ENCODE data around the gene LMO7. TPM values are rescaled to one million over a fixed set of nuclear protein-coding genes. Genes with fewer than 3 reads are reported as not detected.

The LMO7 gene
- total and polyA plus RNA-seq, 8 donors = 14.7 to 50.4 (median 29.1) TPM

DNA sequence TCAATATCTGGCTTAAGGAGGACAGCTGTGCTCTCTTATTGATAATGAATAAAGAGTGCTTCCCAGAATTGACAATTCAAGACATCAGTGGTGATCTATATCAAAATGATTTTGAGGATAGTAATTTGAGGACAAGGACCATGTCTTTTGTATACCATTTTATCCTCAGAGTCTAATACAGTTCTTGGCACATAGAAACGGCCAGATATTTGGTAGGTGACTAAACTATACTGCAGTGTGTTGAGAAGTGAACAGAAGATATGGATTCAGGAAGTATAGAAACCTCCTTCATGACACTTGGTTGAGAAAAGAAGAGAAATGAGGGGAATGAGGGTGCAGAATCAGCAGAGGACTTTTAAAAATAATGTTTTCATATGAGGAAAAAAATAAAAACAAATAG lies 16.1 kb upstream of the LMO7 start:
- ATAC-seq (no peak), FAIRE-seq (no peak)

DNA sequence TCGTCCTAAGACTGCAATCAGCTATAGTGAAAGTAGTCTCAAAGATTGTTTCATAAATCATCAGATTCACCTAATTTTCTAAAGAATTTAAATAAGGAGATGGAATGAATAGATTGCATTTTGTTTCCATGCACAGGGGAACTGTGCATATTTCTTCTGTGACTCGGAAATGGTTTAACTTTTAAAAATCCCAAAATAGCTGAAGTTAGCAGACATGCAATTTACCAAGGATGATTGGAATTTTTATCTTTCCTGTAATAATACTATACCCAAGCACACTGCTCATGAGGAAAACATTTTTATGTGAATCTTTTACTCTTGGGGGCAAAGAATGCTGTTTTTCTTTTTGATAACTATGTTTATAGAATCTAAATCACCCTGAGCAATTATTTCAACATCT lies 15.0 kb upstream of the LMO7 start:
- H3K9me3 ChIP-seq = no peaks in the 10 kb centered on the region
- H3K4me3 ChIP-seq = no peak overlapping the region
- no peaks in the 10 kb centered on the region for H3K4me1 ChIP-seq
- no peak overlapping the region for H3K27ac ChIP-seq
- no peaks in the 10 kb centered on the region for H3K36me3 ChIP-seq
- ATAC-seq (no peak), FAIRE-seq (no peak), DNase-seq (no peak)
- no peaks in the 10 kb centered on the region for H3K27me3 ChIP-seq
- TF ChIP-seq, protein P1, sequence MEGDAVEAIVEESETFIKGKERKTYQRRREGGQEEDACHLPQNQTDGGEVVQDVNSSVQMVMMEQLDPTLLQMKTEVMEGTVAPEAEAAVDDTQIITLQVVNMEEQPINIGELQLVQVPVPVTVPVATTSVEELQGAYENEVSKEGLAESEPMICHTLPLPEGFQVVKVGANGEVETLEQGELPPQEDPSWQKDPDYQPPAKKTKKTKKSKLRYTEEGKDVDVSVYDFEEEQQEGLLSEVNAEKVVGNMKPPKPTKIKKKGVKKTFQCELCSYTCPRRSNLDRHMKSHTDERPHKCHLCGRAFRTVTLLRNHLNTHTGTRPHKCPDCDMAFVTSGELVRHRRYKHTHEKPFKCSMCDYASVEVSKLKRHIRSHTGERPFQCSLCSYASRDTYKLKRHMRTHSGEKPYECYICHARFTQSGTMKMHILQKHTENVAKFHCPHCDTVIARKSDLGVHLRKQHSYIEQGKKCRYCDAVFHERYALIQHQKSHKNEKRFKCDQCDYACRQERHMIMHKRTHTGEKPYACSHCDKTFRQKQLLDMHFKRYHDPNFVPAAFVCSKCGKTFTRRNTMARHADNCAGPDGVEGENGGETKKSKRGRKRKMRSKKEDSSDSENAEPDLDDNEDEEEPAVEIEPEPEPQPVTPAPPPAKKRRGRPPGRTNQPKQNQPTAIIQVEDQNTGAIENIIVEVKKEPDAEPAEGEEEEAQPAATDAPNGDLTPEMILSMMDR (IDR thresholded peaks at IDR 0.05) = no peak
- 73 to 77% methylated on average over 2 of the region's 2 CpGs for WGBS, 2 donors
- intact Hi-C loops (cut with DNase I) = no loop called here

More for the DNA sequence above, 16.1 kb upstream of the LMO7 start:
- Histone ChIP-seq H3K36me3 (no peaks in the 10 kb centered on the region), H3K9me3 (no peaks in the 10 kb centered on the region), H3K27me3 (no peaks in the 10 kb centered on the region), H3K4me3 (no peak overlapping the region), H3K4me1 (no peaks in the 10 kb centered on the region), H3K27ac (no peak overlapping the region)
- 48 to 56% methylated on average over 1 of the region's 1 CpG for WGBS, 2 donors
- DNase-seq = no peak
- intact Hi-C loops (cut with DNase I) = no loop called here
- TF ChIP-seq, protein P1 (IDR thresholded peaks at IDR 0.05) = no peak

DNA sequence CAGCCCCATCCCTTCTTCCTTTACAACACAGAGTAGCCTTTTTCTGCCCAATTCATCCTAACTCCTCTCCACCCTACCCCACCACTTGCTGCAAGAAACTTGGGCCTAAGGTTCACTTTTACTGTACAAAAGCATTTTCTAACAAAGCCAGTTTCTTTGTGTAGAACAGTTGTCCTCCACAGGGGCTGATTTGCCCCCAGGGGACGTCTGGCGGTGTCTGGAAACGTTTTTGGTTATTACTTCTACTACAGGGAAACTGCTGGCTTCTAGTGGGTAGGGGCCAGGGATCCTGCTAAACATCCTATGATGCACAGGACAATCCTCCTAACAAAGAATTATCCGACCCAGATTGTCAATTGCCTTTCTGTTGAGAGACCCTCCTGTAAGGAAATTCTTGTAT lies 7.3 kb upstream of the LMO7 start:
- WGBS, 2 donors = 84 to 90% methylated on average over 4 of the region's 4 CpGs
- intact Hi-C loops (cut with DNase I) = no loop called here

DNA sequence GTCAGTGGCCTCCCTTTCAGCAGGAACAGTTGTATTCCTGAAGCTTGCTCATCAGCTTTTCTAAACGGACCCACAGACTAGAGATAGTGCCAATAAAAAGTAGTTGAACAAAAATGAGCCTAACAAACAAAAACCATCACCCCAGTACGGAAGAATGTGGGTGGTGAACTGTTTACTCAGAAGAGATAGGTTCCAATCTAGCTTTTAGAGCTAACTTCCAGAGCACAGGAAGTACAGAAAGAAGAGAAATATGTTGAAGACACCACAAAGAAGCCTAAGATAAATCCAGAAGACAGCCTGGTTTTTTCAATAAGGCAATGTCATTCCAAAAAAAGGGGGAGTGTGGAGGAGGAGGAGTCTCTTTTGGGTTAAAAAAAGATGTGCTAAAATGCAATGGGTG lies 2.8 kb upstream of the LMO7 start:
- Histone ChIP-seq H3K27ac (no peak overlapping the region), H3K9me3 (no peaks in the 10 kb centered on the region), H3K4me1 (no peaks in the 10 kb centered on the region), H3K4me3 (no peak overlapping the region), H3K27me3 (no peaks in the 10 kb centered on the region), H3K36me3 (no peaks in the 10 kb centered on the region)
- no peak for DNase-seq
- intact Hi-C loops (cut with DNase I) = no loop called here
- FAIRE-seq = no peak
- whole genome bisulfite sequencing, 2 donors = 24 to 33% methylated on average over 2 of the region's 2 CpGs
- no peak for ATAC-seq
- TF ChIP-seq, protein P1 (IDR thresholded peaks at IDR 0.05) = no peak

More for the DNA sequence above, 7.3 kb upstream of the LMO7 start:
- Histone ChIP-seq H3K27me3 (no peaks in the 10 kb centered on the region), H3K36me3 (no peaks in the 10 kb centered on the region), H3K9me3 (no peaks in the 10 kb centered on the region), H3K27ac (no peak overlapping the region), H3K4me1 (no peaks in the 10 kb centered on the region), H3K4me3 (no peak overlapping the region)
- TF ChIP-seq, protein P1 (IDR thresholded peaks at IDR 0.05) = no peak
- ATAC-seq = no peak
- no peak for FAIRE-seq
- no peak for DNase-seq

DNA sequence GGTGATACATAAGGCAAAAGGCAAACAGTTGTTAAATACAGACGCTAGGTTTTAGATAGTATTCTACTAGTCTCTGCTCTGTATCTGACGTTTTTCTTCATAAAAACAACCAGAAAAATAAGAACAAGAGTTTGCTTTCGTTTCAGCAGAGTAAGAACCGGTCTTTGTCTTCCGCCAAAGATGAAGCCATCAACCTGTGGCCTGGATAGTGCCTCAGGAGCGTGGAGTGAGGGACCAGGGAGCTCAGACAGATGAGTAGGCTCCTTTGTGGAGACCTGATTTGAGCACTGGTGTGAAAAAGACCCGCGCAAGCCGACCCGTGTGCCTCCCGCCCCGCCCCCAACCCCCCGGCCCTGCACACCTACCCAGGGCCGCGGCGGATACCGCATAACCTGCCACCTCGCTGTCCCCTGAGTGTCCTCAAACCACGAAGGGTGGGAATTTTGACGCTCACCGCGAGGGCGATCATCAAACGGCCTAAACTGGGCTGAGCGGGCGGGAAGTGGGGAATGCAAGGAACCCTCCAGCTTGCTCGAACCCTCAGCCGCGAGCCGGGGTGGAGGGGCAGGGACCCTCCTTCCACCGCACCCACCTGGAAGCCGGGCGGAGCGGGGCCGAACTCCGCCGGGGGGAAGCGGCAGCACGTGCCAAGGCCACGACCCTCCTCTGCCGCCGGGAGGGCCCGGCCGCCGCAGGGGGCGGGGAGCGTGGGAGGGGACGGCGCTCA lies 866 bp upstream of the LMO7 start:
- no peaks in the 10 kb centered on the region for H3K36me3 ChIP-seq
- FAIRE-seq = no peak
- intact Hi-C loops (cut with DNase I) = no loop called here
- DNase-seq = peak in 1 of 6 donors; percentile 27
- no peaks in the 10 kb centered on the region for H3K9me3 ChIP-seq
- peak overlapping the region; percentile 28 to 79 (median 66) for H3K4me3 ChIP-seq
- no peaks in the 10 kb centered on the region for H3K4me1 ChIP-seq
- no peaks in the 10 kb centered on the region for H3K27me3 ChIP-seq
- WGBS, 2 donors = 22 to 31% methylated on average over 33 to 49 of the region's 49 CpGs
- TF ChIP-seq, protein P1 (IDR thresholded peaks at IDR 0.05) = no peak
- ATAC-seq = peak in 3 of 4 donors; percentile 8 to 16 (median 12)
- H3K27ac ChIP-seq = peak overlapping the region; percentile 69 to 81 (median 79)

Measured in pancreas (tissue), 10 donors.